HL-60 (cell line): Measurements from ENCODE around the gene GRIN2C.

Experiments used
- CTCF ChIP-seq: IDR thresholded peaks from one replicate; pipeline ENCODE4 v1.5.1; 2011; ENCODE audit warnings: low read length, control low read depth, inconsistent platforms; ENCODE audit not compliant: insufficient read depth
- REST ChIP-seq: IDR thresholded peaks from 2 replicates; pipeline ENCODE4 v1.6.1; 2012; ENCODE audit warnings: low read depth; ENCODE audit not compliant: insufficient replicate concordance

GRCh38 chr17:74840989-74841666 lies 18.6 kb downstream of the GRIN2C start:
- TF ChIP-seq REST (no peak), CTCF (no peak)
